Measurements from ENCODE around the gene IGDCC3.

DNA sequence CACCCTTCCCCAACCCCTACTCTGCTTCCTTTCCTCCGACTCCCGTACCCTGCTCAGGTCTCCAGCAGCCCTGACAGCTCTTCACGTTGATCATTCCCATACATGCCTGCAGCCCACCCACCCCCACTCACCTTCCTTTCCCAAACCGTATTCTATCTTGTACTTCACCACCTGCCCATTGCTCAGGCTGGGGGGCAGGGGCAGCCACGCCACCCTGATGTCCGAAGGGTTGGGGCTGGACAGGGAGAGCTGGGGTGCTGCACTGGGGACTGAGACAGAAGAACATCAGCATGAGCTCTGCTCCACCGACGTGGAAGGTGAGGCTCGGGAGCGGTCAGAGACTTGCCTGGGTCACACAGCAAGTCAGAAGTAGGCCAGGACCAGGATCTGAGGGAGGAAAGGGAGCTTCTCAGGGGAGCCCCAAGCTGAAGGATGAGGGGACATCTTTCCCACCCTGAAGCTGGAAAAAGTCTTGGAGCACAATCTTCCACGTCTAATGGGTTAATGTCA, 16.5 kb upstream of the IGDCC3 start:
- TF ChIP-seq EZH2 (IDR thresholded peaks at IDR 0.05; ENCODE audit: borderline replicate concordance, low read length) = no peak
- TF ChIP-seq, protein P1, sequence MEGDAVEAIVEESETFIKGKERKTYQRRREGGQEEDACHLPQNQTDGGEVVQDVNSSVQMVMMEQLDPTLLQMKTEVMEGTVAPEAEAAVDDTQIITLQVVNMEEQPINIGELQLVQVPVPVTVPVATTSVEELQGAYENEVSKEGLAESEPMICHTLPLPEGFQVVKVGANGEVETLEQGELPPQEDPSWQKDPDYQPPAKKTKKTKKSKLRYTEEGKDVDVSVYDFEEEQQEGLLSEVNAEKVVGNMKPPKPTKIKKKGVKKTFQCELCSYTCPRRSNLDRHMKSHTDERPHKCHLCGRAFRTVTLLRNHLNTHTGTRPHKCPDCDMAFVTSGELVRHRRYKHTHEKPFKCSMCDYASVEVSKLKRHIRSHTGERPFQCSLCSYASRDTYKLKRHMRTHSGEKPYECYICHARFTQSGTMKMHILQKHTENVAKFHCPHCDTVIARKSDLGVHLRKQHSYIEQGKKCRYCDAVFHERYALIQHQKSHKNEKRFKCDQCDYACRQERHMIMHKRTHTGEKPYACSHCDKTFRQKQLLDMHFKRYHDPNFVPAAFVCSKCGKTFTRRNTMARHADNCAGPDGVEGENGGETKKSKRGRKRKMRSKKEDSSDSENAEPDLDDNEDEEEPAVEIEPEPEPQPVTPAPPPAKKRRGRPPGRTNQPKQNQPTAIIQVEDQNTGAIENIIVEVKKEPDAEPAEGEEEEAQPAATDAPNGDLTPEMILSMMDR (IDR thresholded peaks at IDR 0.05; ENCODE audit: low read length) = no peak
